Measurements from ENCODE around the gene VAV1.
A peak's percentile ranks its signal among the peaks of the same experiment; 100 is the strongest.

Gene VAV1

DNA sequence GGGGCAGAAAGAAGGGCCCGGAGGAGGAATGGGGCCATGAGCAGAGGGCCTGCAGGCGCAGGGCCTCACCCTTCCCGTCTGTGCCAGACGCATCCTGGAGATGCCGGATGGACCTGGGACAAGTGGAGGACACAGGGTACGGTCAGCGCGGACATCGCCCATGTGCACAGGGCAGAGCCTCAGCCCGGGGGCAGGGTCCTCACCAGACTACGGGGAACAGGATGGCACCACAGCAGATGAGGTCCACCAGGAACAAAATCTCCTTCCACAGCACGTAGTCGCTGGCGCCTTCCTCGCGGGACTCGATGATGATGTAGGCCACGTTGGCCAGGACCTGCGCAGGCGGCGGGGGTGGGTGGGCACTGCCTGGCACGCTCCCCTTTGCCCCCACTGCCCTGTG is 40.7 kb upstream of the VAV1 start:
- Histone ChIP-seq H3K9ac (ENCODE audit: low read length) (no peak overlapping the region), H3K27ac (ENCODE audit: low read depth, low read length, poor library complexity, severe bottlenecking) (no peak overlapping the region), H3F3A (ENCODE audit: insufficient read depth, low read length) (no peaks in the 10 kb centered on the region), H3K4me1 (ENCODE audit: insufficient read depth, low read length, severe bottlenecking) (peaks cover 29% of the 10 kb centered on the region), H3K4me2 (ENCODE audit: low read length) (no peak overlapping the region), H3K79me2 (ENCODE audit: insufficient read depth, low read length) (no peaks in the 10 kb centered on the region), H3K36me3 (ENCODE audit: insufficient read depth, low read length) (no peaks in the 10 kb centered on the region; the same call in 1 of the 2 replicates), H2AFZ (ENCODE audit: low read length) (no peak overlapping the region), H3K9me3 (ENCODE audit: low read length) (no peaks in the 10 kb centered on the region), H3K9me2 (ENCODE audit: low read depth, low read length) (no peaks in the 10 kb centered on the region), H3K4me3 (ENCODE audit: low read depth, low read length, poor library complexity, severe bottlenecking) (no peak overlapping the region), H3K27me3 (ENCODE audit: insufficient read depth, low read length) (no peaks in the 10 kb centered on the region; the same call in 1 of the 2 replicates), H4K20me1 (ENCODE audit: insufficient read depth, low read length) (no peaks in the 10 kb centered on the region)
- TF ChIP-seq EZH2 (IDR thresholded peaks at IDR 0.05; ENCODE audit: borderline replicate concordance, low read length), result no peak
- TF ChIP-seq, protein P1, sequence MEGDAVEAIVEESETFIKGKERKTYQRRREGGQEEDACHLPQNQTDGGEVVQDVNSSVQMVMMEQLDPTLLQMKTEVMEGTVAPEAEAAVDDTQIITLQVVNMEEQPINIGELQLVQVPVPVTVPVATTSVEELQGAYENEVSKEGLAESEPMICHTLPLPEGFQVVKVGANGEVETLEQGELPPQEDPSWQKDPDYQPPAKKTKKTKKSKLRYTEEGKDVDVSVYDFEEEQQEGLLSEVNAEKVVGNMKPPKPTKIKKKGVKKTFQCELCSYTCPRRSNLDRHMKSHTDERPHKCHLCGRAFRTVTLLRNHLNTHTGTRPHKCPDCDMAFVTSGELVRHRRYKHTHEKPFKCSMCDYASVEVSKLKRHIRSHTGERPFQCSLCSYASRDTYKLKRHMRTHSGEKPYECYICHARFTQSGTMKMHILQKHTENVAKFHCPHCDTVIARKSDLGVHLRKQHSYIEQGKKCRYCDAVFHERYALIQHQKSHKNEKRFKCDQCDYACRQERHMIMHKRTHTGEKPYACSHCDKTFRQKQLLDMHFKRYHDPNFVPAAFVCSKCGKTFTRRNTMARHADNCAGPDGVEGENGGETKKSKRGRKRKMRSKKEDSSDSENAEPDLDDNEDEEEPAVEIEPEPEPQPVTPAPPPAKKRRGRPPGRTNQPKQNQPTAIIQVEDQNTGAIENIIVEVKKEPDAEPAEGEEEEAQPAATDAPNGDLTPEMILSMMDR (IDR thresholded peaks at IDR 0.05; ENCODE audit: low read length), result no peak

- Histone ChIP-seq H3F3A (ENCODE audit: insufficient read depth, low read length) (no peaks in the 10 kb centered on the region), H4K20me1 (ENCODE audit: insufficient read depth, low read length) (no peaks in the 10 kb centered on the region), H3K27me3 (ENCODE audit: insufficient read depth, low read length) (no peaks in the 10 kb centered on the region), H2AFZ (ENCODE audit: low read length) (no peak overlapping the region), H3K27ac (ENCODE audit: low read depth, low read length, poor library complexity, severe bottlenecking) (no peak overlapping the region), H3K9me3 (ENCODE audit: low read length) (no peaks in the 10 kb centered on the region), H3K9me2 (ENCODE audit: low read depth, low read length) (no peaks in the 10 kb centered on the region), H3K4me1 (ENCODE audit: insufficient read depth, low read length, severe bottlenecking) (peaks cover 25% of the 10 kb centered on the region), H3K36me3 (ENCODE audit: insufficient read depth, low read length) (no peaks in the 10 kb centered on the region; the same call in 1 of the 2 replicates), H3K4me3 (ENCODE audit: low read depth, low read length, poor library complexity, severe bottlenecking) (no peak overlapping the region), H3K79me2 (ENCODE audit: insufficient read depth, low read length) (no peaks in the 10 kb centered on the region), H3K4me2 (ENCODE audit: low read length) (no peak overlapping the region), H3K9ac (ENCODE audit: low read length) (no peak overlapping the region)
- TF ChIP-seq, protein P1 (IDR thresholded peaks at IDR 0.05; ENCODE audit: low read length), result no peak
- TF ChIP-seq EZH2 (IDR thresholded peaks at IDR 0.05; ENCODE audit: borderline replicate concordance, low read length), result no peak
Measured at GRCh38 chr19:6732803-6733337, 39.6 kb upstream of the VAV1 start.

DNA sequence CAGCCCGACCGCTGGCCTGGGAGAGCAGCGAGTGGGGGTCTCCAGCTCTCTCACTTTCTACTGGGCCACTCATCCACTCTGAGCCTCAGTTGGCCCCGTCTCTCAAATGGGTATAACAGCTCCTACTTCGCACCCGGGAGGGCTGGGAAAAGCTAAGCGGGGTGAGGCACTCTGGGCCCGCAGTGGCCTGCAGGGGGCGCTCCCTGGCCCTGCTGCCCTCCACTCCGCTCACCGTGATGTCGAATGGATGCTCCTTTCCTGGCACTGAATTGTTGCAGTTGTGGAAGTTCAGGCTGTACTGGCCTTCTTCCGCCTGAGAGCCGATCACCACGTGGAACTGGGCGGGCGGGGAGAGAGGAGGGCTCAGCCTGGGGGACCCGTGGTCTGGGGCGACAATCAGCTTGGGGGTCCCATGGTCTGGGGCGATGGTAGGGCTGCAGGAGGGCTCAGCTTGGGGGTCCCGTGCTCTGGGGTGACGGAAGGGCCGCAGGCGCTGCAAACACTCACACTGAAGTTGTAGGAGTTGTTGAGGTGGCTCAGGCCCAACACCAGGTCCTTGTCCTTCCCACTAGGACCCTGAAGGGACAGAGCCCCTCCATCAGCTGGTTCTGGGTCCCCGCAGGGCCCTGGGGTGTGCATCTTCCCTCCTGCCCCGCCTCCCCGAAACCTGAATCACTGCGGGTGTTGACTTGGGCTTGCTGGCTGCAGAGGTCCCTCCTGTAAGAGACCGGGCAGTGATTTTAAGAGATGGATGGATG is 39.0 kb upstream of the VAV1 start:
- Histone ChIP-seq H3K27me3 (ENCODE audit: insufficient read depth, low read length) (no peaks in the 10 kb centered on the region), H3K4me3 (ENCODE audit: low read depth, low read length, poor library complexity, severe bottlenecking) (no peak overlapping the region), H3K36me3 (ENCODE audit: insufficient read depth, low read length) (no peaks in the 10 kb centered on the region; the same call in 1 of the 2 replicates), H3K79me2 (ENCODE audit: insufficient read depth, low read length) (no peaks in the 10 kb centered on the region), H3K9me3 (ENCODE audit: low read length) (no peaks in the 10 kb centered on the region), H2AFZ (ENCODE audit: low read length) (no peak overlapping the region), H3K9me2 (ENCODE audit: low read depth, low read length) (no peaks in the 10 kb centered on the region), H3K4me2 (ENCODE audit: low read length) (no peak overlapping the region), H3K4me1 (ENCODE audit: insufficient read depth, low read length, severe bottlenecking) (peaks cover 25% of the 10 kb centered on the region), H3F3A (ENCODE audit: insufficient read depth, low read length) (peaks cover 4% of the 10 kb centered on the region; the same call in 1 of the 2 replicates), H3K27ac (ENCODE audit: low read depth, low read length, poor library complexity, severe bottlenecking) (no peak overlapping the region), H4K20me1 (ENCODE audit: insufficient read depth, low read length) (no peaks in the 10 kb centered on the region), H3K9ac (ENCODE audit: low read length) (no peak overlapping the region)
- TF ChIP-seq, protein P1 (IDR thresholded peaks at IDR 0.05; ENCODE audit: low read length), result peak; percentile 60
- no peak for TF ChIP-seq EZH2 (IDR thresholded peaks at IDR 0.05; ENCODE audit: borderline replicate concordance, low read length)
